Measurements from ENCODE around the gene ITGA3. TPM values are rescaled to one million over a fixed set of nuclear protein-coding genes. Genes with fewer than 3 reads are reported as not detected.
A peak's percentile ranks its signal among the peaks of the same experiment; 100 is the strongest.

The ITGA3 gene
- total and polyA plus RNA-seq, 8 donors: 16.8 to 61.2 (median 26.2) TPM

- Histone ChIP-seq H3K9me3 (no peaks in the 10 kb centered on the region), H3K4me3 (no peak overlapping the region), H3K27ac (no peak overlapping the region), H3K4me1 (peaks cover 25 to 34% (median 31%) of the 10 kb centered on the region in 3 donors), H3K36me3 (peaks cover 0 to 11% (median 7%) of the 10 kb centered on the region in 3 donors), H3K27me3 (no peaks in the 10 kb centered on the region)
- 35 to 54% methylated on average over 5 of the region's 5 CpGs for WGBS, 2 donors
- peak in 1 of 6 donors; percentile 33 for DNase-seq
- TF ChIP-seq CTCF (IDR thresholded peaks at IDR 0.05): no peak
- FAIRE-seq: no peak
- intact Hi-C loops (cut with DNase I): no loop called here
- ATAC-seq: no peak
Observed at GRCh38 chr17:50100480-50100883, 44.6 kb downstream of the ITGA3 start.

- Histone ChIP-seq H3K4me3 (no peak overlapping the region), H3K36me3 (peaks cover 0 to 11% (median 7%) of the 10 kb centered on the region in 3 donors), H3K27me3 (no peaks in the 10 kb centered on the region), H3K9me3 (no peaks in the 10 kb centered on the region), H3K27ac (peak overlapping the region in 2 of 4 donors; percentile 9 to 65), H3K4me1 (peaks cover 25 to 34% (median 31%) of the 10 kb centered on the region in 3 donors)
- DNase-seq (peak in 2 of 6 donors; percentile 50 to 55), FAIRE-seq (no peak), ATAC-seq (peak in 2 of 4 donors; percentile 3 to 17)
- WGBS, 2 donors: 42 to 61% methylated on average over 15 of the region's 15 CpGs
- no peak for TF ChIP-seq CTCF (IDR thresholded peaks at IDR 0.05)
- intact Hi-C loops (cut with DNase I): no loop called here
Observed at GRCh38 chr17:50100921-50101345, 45.0 kb downstream of the ITGA3 start.

GRCh38 chr17:50101346-50102163 lies 45.6 kb downstream of the ITGA3 start:
- DNase-seq (peak; percentile 53 to 71 (median 60)), ATAC-seq (peak; percentile 21 to 56 (median 47)), FAIRE-seq (no peak)
- WGBS, 2 donors: 26 to 34% methylated on average over 17 of the region's 17 CpGs
- peaks cover 25 to 34% (median 31%) of the 10 kb centered on the region in 3 donors for H3K4me1 ChIP-seq
- H3K27me3 ChIP-seq: no peaks in the 10 kb centered on the region
- H3K27ac ChIP-seq: peak overlapping the region; percentile 9 to 65 (median 61)
- intact Hi-C loops (cut with DNase I): no loop called here
- H3K9me3 ChIP-seq: no peaks in the 10 kb centered on the region
- no peak overlapping the region for H3K4me3 ChIP-seq
- no peak for TF ChIP-seq CTCF (IDR thresholded peaks at IDR 0.05)
- H3K36me3 ChIP-seq: peaks cover 0 to 15% (median 7%) of the 10 kb centered on the region in 3 donors

- Histone ChIP-seq H3K4me3 (no peak overlapping the region), H3K4me1 (peaks cover 25 to 34% (median 31%) of the 10 kb centered on the region in 3 donors), H3K9me3 (no peaks in the 10 kb centered on the region), H3K27ac (peak overlapping the region; percentile 9 to 65 (median 61)), H3K27me3 (no peaks in the 10 kb centered on the region), H3K36me3 (peaks cover 0 to 18% (median 7%) of the 10 kb centered on the region in 3 donors)
- 49 to 62% methylated on average over 12 to 15 of the region's 15 CpGs for WGBS, 2 donors
- no peak for TF ChIP-seq CTCF (IDR thresholded peaks at IDR 0.05)
- FAIRE-seq (no peak), DNase-seq (peak; percentile 79 to 93 (median 90)), ATAC-seq (peak; percentile 84 to 92 (median 90))
- intact Hi-C loops (cut with DNase I): no loop called here
Observed at GRCh38 chr17:50102164-50102991, 46.5 kb downstream of the ITGA3 start.

Measured in pancreas (tissue), 10 donors.